GM21576 (cell line): ENCODE data around the gene BLNK.

ENCODE experiments used
- ATAC-seq: cut with Tn5 transposase; IDR thresholded peaks from one replicate; pipeline ENCODE4 v1.9.1; 2021; ENCODE audit warnings: mild to moderate bottlenecking, moderate library complexity; ENCODE audit not compliant: unreplicated experiment

BLNK gene

GRCh38 chr10:96264938-96265337 lies 6.4 kb downstream of the BLNK start:
- ATAC-seq = no peak

- ATAC-seq = no peak
Measured at GRCh38 chr10:96263669-96264068, 7.7 kb downstream of the BLNK start.

- no peak for ATAC-seq
Measured at GRCh38 chr10:96263176-96263575, 8.2 kb downstream of the BLNK start.

DNA sequence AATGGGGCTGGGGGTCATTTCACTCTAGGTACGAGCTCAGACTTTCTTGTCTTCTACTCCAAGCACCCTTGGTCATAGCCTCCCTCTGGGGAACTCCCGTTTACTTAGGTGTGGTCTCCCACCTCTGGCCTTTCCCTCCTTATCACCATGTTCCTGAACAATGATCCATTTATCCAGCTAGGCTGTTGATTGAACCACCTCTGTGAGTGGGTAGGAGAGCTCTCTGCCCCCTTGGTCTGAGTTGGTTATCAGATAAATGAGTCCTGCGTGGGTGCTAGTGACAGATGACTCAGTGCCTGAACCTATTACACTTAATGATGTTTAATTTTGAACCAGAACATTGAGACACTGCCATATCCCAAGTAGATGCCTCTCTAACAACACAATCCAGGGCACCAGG lies 9.4 kb downstream of the BLNK start:
- no peak for ATAC-seq

GRCh38 chr10:96261132-96261531 lies 10.2 kb downstream of the BLNK start:
- no peak for ATAC-seq

DNA sequence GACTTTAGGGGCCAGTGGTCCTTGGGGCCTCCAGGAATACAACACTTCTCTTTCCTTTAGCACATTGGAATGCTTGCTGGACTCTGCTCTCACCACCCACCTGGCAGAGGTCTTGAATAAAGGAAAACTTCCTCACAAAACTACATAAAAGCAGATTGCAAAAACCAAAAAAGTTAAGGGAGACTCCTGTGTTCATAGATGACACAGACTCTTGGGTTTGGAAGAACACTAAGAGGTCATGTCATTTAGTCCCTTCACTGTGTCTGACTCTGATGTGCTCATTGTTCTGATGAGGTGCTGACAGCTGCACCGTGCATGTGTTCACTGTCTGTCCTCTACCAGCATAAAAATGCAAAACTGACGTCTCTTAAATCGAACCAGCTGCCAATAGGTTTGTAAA lies 11.4 kb downstream of the BLNK start:
- ATAC-seq = no peak

GRCh38 chr10:96259150-96259549 lies 12.2 kb downstream of the BLNK start:
- no peak for ATAC-seq

DNA sequence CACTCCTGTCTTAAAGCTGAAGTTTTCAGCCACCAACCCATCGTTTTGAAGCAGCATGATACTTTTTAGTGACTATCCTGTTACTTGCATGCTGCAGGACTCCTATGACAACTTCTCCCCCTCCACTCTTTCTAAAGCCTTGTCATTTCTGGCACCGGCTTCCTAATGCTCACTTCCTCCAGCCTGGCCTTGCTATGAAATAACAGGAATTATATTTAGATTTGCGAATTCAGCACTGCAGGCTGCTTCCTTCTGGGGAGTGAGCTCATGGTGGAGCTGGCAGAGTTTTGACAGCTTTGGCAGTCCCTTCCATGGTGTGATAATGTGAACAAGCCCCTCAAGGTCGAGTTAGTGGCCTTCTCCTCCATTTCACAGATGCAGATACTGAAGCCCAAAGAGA lies 13.4 kb downstream of the BLNK start:
- no peak for ATAC-seq

DNA sequence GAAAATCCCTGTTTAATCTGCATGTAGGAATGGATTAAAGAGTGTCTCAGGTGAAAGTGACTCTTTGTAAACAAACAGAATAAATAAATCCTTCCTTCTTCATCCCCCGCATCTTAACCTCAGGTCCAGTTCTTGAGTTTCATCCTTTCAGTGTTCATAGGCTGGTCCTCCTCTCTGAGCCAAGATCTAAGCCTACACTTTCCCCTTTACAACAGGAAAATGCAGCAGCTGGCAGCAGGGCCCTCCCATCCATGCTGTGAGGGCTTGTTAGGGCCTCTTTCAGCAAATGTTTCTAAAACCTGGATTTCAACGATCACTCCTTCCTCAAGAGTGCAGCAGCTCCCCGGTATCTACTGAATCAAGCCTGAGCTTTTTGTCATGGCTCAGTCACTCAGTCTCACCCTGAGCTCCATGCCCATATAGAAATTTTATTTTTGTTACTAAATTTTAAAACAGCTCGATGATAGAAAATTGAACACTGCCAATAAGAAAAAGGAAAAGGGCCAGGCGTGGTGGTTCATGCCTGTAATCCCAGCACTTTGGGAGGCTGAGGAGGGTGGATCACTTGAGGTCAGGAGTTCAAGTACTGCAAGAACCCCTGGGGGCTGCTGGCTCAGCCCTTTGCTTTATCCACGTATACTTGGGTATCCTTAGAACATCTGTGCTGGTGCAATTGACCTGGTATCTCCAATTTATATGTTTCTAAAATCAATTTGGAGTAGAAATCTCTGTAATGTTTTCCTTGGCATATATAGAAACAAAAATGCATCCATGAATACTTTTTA lies 15.6 kb downstream of the BLNK start:
- ATAC-seq = no peak

DNA sequence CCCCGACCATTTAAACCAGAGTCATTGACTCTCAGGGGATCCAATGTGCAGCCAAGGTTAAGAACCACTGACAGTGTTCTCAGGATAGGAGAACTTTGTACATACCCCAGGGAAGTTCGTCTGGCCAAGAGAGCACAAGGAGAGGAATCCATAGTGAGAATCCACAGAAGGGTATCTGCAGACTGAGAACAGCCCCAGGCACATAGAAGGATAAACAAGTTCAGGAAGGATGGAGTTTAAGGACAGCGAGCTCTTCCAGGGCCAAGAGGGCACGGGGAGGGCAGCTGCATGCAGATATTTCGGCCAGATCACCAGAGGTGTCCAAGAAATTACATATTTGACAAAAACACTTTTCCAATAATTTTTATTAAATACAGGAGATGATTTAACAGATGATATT lies 16.4 kb downstream of the BLNK start:
- no peak for ATAC-seq

GRCh38 chr10:96252730-96253129 lies 18.6 kb downstream of the BLNK start:
- ATAC-seq = no peak

DNA sequence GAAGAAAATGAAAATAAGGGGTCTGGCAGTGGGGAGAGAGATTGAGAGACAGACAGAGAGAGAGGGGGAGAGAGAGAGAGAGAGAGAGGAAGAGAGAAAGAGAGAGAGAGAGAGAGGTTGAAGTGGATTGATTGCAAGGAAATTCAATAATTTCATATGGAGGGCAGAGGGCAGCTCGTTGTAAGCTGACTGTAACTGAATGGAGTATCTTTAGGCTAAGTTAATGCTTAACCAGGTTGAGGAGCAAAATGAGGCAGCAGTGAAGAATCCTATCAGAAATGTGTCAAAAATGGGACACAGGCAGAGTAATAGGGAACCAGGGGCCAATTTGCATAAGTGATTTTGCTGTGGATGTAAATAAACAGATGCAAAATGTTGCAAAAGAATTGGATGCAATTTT lies 21.0 kb downstream of the BLNK start:
- ATAC-seq = no peak

- ATAC-seq = no peak
Measured at GRCh38 chr10:96249264-96249663, 22.1 kb downstream of the BLNK start.

DNA sequence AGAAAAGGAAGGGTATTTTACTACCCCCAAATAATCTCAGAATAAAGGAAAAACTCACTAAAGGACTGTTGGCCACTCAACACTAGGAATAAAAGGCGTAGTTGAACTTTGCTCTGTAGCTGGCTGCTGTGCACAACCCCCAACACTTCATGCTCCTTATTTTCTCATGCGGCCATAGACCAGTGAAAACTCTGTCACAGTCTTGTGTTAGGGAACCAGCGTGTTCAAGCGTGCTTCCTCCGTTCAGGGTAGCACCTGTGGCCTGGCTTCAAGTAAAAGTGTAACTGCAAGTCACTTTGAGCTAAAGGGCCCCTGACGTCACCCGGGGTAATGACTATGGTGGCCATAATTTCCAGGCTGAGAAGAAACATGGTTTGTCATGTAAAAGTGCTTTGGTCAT lies 27.0 kb downstream of the BLNK start:
- ATAC-seq = peak; percentile 97

DNA sequence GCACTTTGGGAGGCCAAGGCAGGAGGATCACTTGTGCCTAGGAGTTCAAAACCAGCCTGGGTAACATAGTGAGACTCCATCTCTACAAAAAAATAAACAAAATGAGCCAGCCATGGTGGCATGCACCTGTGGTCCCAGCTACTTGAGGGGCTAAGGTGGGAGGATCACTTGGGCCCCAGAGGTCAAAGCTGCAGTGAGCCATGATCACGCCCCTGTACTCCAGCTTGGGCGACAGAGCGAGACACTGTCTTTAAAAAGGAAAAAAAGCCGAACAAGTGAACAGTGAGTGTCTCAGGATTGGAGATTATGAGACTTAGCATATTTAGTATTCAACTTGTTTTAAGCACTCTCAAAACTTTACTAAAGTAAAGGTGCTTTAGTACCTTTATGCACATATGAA lies 28.1 kb downstream of the BLNK start:
- ATAC-seq = no peak

- ATAC-seq = no peak
Measured at GRCh38 chr10:96242822-96243221, 28.5 kb downstream of the BLNK start.

- no peak for ATAC-seq
Measured at GRCh38 chr10:96238646-96239623, 32.4 kb downstream of the BLNK start.

DNA sequence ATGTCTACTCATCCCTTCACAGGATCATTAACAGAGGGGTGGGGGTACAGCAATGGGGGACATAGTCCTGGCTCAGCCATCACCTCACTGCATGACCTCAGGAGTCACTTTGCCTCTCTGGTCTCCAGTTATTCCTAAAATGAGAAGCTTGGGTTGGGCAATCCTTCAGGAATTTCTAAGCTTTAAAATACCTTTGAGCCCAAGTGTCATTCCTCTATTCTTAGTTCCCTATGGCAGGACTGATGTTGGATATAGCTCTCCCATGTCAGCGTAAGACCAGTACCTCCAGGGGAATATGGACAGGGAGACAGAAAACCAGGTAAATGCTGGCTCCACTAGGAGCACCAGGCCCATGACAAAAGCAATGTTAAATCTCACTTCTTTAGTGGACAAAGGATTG lies 34.5 kb downstream of the BLNK start:
- no peak for ATAC-seq

GRCh38 chr10:96236090-96236478 lies 35.3 kb downstream of the BLNK start:
- ATAC-seq = no peak

- no peak for ATAC-seq
Measured at GRCh38 chr10:96235326-96236089, 35.9 kb downstream of the BLNK start.

GRCh38 chr10:96233959-96234358 lies 37.4 kb downstream of the BLNK start:
- no peak for ATAC-seq
